Panc1 (cell line): ENCODE results near the gene ZCCHC17. TPM values are rescaled to one million over a fixed set of nuclear protein-coding genes. Genes with fewer than 3 reads are reported as not detected.

ENCODE experiments used
- ATAC-seq: fragments of 200-7000 bp; cut with Tn5 transposase; 2 replicates; pipeline ENCODE4 v1.9.1; 2020; ENCODE audit warnings: mild to moderate bottlenecking, moderate library complexity
- BruUV-seq: library from RNA; stranded (reverse); fragments of 400-500 nt; replicated peaks from 2 replicates; lab custom pipeline; 2021; lab: Mats Ljungman, UMichigan
- CTCF ChIA-PET: fragments of 300-600 bp; sonication (Branson Sonifier 250); formaldehyde crosslinking; loops from one replicate; lab custom pipeline; 2022; ENCODE audit warnings: antibody characterized with exemption; lab: Charles Lee
- POLR2A ChIA-PET: fragments of 300-600 bp; sonication (Branson Sonifier 250); formaldehyde crosslinking; loops from one replicate; lab custom pipeline; 2022; ENCODE audit warnings: antibody characterized with exemption; lab: Charles Lee
- DNase-seq: peaks from one replicate; pipeline ENCODE4 v3.0.0-alpha.2; 2010; ENCODE audit warnings: low read depth, low spot score
- H3K27ac ChIP-seq: 2 replicates; pipeline ENCODE4 v1.5.1; 2011; ENCODE audit warnings: mild to moderate bottlenecking, low read length, inconsistent platforms
- H3K27me3 ChIP-seq: fragments of 200-500 bp; sonication (Bioruptor generic); 2 replicates; pipeline ENCODE4 v1.6.0; 2014; ENCODE audit warnings: low read length, inconsistent platforms; ENCODE audit not compliant: control insufficient read depth, insufficient read depth
- H3K36me3 ChIP-seq: fragments of 200-500 bp; sonication (Bioruptor generic); 2 replicates; pipeline ENCODE4 v1.5.1; 2014; ENCODE audit warnings: inconsistent platforms, mild to moderate bottlenecking, low read length, moderate library complexity; ENCODE audit not compliant: control insufficient read depth, insufficient read depth
- H3K4me1 ChIP-seq: 2 replicates; pipeline ENCODE4 v1.5.1; 2011; ENCODE audit warnings: inconsistent platforms, mild to moderate bottlenecking, low read length, moderate library complexity; ENCODE audit not compliant: control insufficient read depth, insufficient read depth
- H3K4me3 ChIP-seq, 2 experiments: 2 replicates each; pipeline ENCODE4 v1.5.1; 2011 to 2012; ENCODE audit warnings: low read depth in 2 of 2, low read length in 2 of 2, mild to moderate bottlenecking in 2 of 2, inconsistent platforms in 1 of 2, moderate library complexity in 1 of 2
- H3K9me3 ChIP-seq: fragments of 200-500 bp; sonication (Bioruptor generic); 2 replicates; pipeline ENCODE4 v1.5.1; 2014; ENCODE audit warnings: low read depth, mild to moderate bottlenecking, inconsistent platforms, low read length, moderate library complexity; ENCODE audit not compliant: control insufficient read depth, insufficient read depth
- POLR2AphosphoS5 ChIP-seq: IDR thresholded peaks from 2 replicates; pipeline ENCODE4 v1.6.1; 2012; ENCODE audit warnings: mild to moderate bottlenecking, low read depth, low read length, moderate library complexity
- SIN3A ChIP-seq: IDR thresholded peaks from 2 replicates; pipeline ENCODE4 v1.6.1; 2012; ENCODE audit warnings: low read depth, mild to moderate bottlenecking, low read length, moderate library complexity, borderline replicate concordance; ENCODE audit not compliant: insufficient read depth
- TCF7L2 ChIP-seq: IDR thresholded peaks from 2 replicates; pipeline ENCODE4 v1.6.1; 2011; ENCODE audit warnings: mild to moderate bottlenecking, low read depth, low read length, inconsistent platforms
- in situ Hi-C: cut with HindIII; loops from 2 replicates; pipeline ENCODE4 v1.10.0; 2016; ENCODE audit warnings: low sequenced_read_pairs, low pct_unique_long_range_greater_than_20kb
- intact Hi-C: fragments of 100-400 bp; cut with micrococcal nuclease; formaldehyde crosslinking; loops from one replicate; pipeline ENCODE4 v1.10.0; 2022; ENCODE audit not compliant: unreplicated experiment
- total RNA-seq: library from RNA; stranded (reverse); gene quantifications from one replicate; pipeline ENCODE4 v1.2.1, GENCODE V29; 2021; ENCODE audit not compliant: unreplicated experiment
- TF ChIP-seq, protein P1 (sequence below): fragments of 450-650 bp; IDR thresholded peaks from 2 replicates; pipeline ENCODE4 v1.5.1; 2017; ENCODE audit warnings: mild to moderate bottlenecking
- TF ChIP-seq, protein P2 (sequence below), 2 experiments: IDR thresholded peaks; 2 replicates each; pipeline ENCODE4 v1.6.1; 2011 to 2012; ENCODE audit warnings: low read depth in 2 of 2, control low read depth in 1 of 2, low read length in 1 of 2, mild to moderate bottlenecking in 1 of 2, moderate library complexity in 1 of 2; ENCODE audit not compliant: insufficient read depth in 1 of 2

ZCCHC17 gene
- total RNA-seq, 1 experiment from 2014 or later = 30.6 TPM

DNA sequence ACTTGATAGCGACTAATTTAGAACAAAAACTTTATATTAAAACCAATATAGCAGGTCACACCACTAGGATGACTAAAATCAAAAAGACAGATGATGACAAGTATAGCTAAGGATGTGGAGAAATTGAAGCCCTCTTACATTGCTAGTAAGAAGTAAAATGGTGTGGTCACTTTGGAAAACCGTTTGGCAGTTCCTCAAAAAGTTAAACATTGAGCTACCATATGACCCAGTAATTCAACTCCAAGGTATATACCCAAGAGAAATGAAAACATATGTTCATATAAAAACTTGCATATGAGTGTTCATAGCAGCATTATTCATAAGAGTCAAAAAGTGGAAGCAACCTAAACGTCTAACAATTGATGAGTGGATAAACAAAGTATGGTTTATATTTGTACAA is 103.1 kb downstream of the ZCCHC17 start:
- Histone ChIP-seq H3K27me3 (no peaks in the 10 kb centered on the region), H3K9me3 (no peaks in the 10 kb centered on the region), H3K4me3 (no peak overlapping the region), H3K4me1 (no peaks in the 10 kb centered on the region), H3K27ac (no peak overlapping the region), H3K36me3 (no peaks in the 10 kb centered on the region)
- ChIA-PET CTCF (interaction anchor here (0.6 kb wide), 1 partner anchor 168 kb away, joined by 5 read pairs; no protein-coding TSS in a partner anchor), POLR2A (no interaction called here)
- BruUV-seq = no TSS peak
- in situ Hi-C loops (no loop called here), intact Hi-C loops (no loop called here)
- DNase-seq (no peak), ATAC-seq (no peak)
- TF ChIP-seq TCF7L2 = no peak
- TF ChIP-seq SIN3A = no peak
- TF ChIP-seq, protein P1, sequence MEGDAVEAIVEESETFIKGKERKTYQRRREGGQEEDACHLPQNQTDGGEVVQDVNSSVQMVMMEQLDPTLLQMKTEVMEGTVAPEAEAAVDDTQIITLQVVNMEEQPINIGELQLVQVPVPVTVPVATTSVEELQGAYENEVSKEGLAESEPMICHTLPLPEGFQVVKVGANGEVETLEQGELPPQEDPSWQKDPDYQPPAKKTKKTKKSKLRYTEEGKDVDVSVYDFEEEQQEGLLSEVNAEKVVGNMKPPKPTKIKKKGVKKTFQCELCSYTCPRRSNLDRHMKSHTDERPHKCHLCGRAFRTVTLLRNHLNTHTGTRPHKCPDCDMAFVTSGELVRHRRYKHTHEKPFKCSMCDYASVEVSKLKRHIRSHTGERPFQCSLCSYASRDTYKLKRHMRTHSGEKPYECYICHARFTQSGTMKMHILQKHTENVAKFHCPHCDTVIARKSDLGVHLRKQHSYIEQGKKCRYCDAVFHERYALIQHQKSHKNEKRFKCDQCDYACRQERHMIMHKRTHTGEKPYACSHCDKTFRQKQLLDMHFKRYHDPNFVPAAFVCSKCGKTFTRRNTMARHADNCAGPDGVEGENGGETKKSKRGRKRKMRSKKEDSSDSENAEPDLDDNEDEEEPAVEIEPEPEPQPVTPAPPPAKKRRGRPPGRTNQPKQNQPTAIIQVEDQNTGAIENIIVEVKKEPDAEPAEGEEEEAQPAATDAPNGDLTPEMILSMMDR = no peak
- TF ChIP-seq, protein P2, sequence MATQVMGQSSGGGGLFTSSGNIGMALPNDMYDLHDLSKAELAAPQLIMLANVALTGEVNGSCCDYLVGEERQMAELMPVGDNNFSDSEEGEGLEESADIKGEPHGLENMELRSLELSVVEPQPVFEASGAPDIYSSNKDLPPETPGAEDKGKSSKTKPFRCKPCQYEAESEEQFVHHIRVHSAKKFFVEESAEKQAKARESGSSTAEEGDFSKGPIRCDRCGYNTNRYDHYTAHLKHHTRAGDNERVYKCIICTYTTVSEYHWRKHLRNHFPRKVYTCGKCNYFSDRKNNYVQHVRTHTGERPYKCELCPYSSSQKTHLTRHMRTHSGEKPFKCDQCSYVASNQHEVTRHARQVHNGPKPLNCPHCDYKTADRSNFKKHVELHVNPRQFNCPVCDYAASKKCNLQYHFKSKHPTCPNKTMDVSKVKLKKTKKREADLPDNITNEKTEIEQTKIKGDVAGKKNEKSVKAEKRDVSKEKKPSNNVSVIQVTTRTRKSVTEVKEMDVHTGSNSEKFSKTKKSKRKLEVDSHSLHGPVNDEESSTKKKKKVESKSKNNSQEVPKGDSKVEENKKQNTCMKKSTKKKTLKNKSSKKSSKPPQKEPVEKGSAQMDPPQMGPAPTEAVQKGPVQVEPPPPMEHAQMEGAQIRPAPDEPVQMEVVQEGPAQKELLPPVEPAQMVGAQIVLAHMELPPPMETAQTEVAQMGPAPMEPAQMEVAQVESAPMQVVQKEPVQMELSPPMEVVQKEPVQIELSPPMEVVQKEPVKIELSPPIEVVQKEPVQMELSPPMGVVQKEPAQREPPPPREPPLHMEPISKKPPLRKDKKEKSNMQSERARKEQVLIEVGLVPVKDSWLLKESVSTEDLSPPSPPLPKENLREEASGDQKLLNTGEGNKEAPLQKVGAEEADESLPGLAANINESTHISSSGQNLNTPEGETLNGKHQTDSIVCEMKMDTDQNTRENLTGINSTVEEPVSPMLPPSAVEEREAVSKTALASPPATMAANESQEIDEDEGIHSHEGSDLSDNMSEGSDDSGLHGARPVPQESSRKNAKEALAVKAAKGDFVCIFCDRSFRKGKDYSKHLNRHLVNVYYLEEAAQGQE (IDR thresholded peaks at IDR 0.05; ENCODE audit: insufficient read depth in 1 of 2, low read depth in 2 of 2, low read length in 1 of 2) = no peak
- no peak for TF ChIP-seq POLR2AphosphoS5

GRCh38 chr1:31400393-31400792 is 103.6 kb downstream of the ZCCHC17 start:
- no peak overlapping the region for H3K27ac ChIP-seq
- in situ Hi-C loops (no loop called here), intact Hi-C loops (no loop called here)
- BruUV-seq = no TSS peak
- no peak for TF ChIP-seq POLR2AphosphoS5
- ATAC-seq (no peak), DNase-seq (no peak)
- H3K4me3 ChIP-seq = no peak overlapping the region
- POLR2A ChIA-PET = no interaction called here
- no peaks in the 10 kb centered on the region for H3K27me3 ChIP-seq
- no peaks in the 10 kb centered on the region for H3K9me3 ChIP-seq
- CTCF ChIA-PET = interaction anchor here (0.6 kb wide), 1 partner anchor 169 kb away, joined by 5 read pairs; no protein-coding TSS in a partner anchor
- no peaks in the 10 kb centered on the region for H3K4me1 ChIP-seq
- H3K36me3 ChIP-seq = no peaks in the 10 kb centered on the region

GRCh38 chr1:31401241-31401640 is 104.4 kb downstream of the ZCCHC17 start:
- TF ChIP-seq, protein P2 (IDR thresholded peaks at IDR 0.05; ENCODE audit: insufficient read depth in 1 of 2, low read depth in 2 of 2, low read length in 1 of 2) = no peak
- TF ChIP-seq POLR2AphosphoS5 = no peak
- TF ChIP-seq, protein P1 = no peak
- no peak for TF ChIP-seq SIN3A
- Histone ChIP-seq H3K27ac (no peak overlapping the region), H3K9me3 (no peaks in the 10 kb centered on the region), H3K36me3 (no peaks in the 10 kb centered on the region), H3K4me3 (no peak overlapping the region), H3K4me1 (no peaks in the 10 kb centered on the region), H3K27me3 (no peaks in the 10 kb centered on the region)
- no peak for DNase-seq
- in situ Hi-C loops (no loop called here), intact Hi-C loops (no loop called here)
- ChIA-PET CTCF (no interaction called here), POLR2A (no interaction called here)
- BruUV-seq = no TSS peak
- no peak for ATAC-seq
